OCI-LY1 (cell line): ENCODE results near the gene AIF1L.
"Not testable (repeated sequence)": the region's sequence is repeated elsewhere in the genome, so short reads cannot be mapped to it uniquely, and the experiment has no call there.

Experiments
- H2AFZ ChIP-seq: fragments of 200-600 bp; sonication (generic), shearing (Covaris generic); 2 replicates; pipeline ENCODE4 v1.6.0; 2014; ENCODE audit warnings: antibody characterized with exemption, mild to moderate bottlenecking, low read length
- H3F3A ChIP-seq: fragments of 200-600 bp; sonication (generic), shearing (Covaris generic); 2 replicates; pipeline ENCODE4 v1.6.0; 2014; ENCODE audit warnings: mild to moderate bottlenecking, antibody characterized with exemption, low read length, moderate library complexity; ENCODE audit not compliant: insufficient read depth
- H3K27ac ChIP-seq: fragments of 200-600 bp; sonication (generic); 2 replicates; pipeline ENCODE4 v1.5.1; 2014; ENCODE audit warnings: low read length, mixed run types, mild to moderate bottlenecking, low read depth; ENCODE audit not compliant: poor library complexity, severe bottlenecking
- H3K27me3 ChIP-seq: fragments of 200-600 bp; sonication (generic); 2 replicates; pipeline ENCODE4 v1.6.0; 2014; ENCODE audit warnings: antibody characterized with exemption, mild to moderate bottlenecking, low read length, moderate library complexity; ENCODE audit not compliant: insufficient read depth
- H3K36me3 ChIP-seq: fragments of 200-600 bp; sonication (generic); 2 replicates; pipeline ENCODE4 v1.6.1; 2014; ENCODE audit warnings: mild to moderate bottlenecking, antibody characterized with exemption, low read length, moderate library complexity, mixed read lengths; ENCODE audit not compliant: insufficient read depth
- H3K4me1 ChIP-seq: fragments of 200-600 bp; sonication (generic); 2 replicates; pipeline ENCODE4 v1.5.1; 2014; ENCODE audit warnings: mild to moderate bottlenecking, low read length, moderate library complexity; ENCODE audit not compliant: insufficient read depth, severe bottlenecking
- H3K4me2 ChIP-seq: fragments of 200-600 bp; sonication (generic), shearing (Covaris generic); 2 replicates; pipeline ENCODE4 v1.6.1; 2014; ENCODE audit warnings: low read length
- H3K4me3 ChIP-seq: fragments of 200-600 bp; sonication (generic); 2 replicates; pipeline ENCODE4 v1.5.1; 2014; ENCODE audit warnings: low read length, low read depth, mild to moderate bottlenecking, mixed read lengths; ENCODE audit not compliant: poor library complexity, severe bottlenecking
- H3K79me2 ChIP-seq: fragments of 200-600 bp; shearing (Covaris generic); 2 replicates; pipeline ENCODE4 v1.6.1; 2016; ENCODE audit warnings: mixed run types, low read length, mixed read lengths; ENCODE audit not compliant: insufficient read depth
- H3K9ac ChIP-seq: fragments of 200-600 bp; sonication (generic), shearing (Covaris generic); 2 replicates; pipeline ENCODE4 v1.6.1; 2014; ENCODE audit warnings: mild to moderate bottlenecking, low read length, mixed read lengths
- H3K9me2 ChIP-seq: fragments of 200-600 bp; sonication (generic), shearing (Covaris generic); 2 replicates; pipeline ENCODE4 v1.6.1; 2014; ENCODE audit warnings: low read depth, mild to moderate bottlenecking, low read length, mixed read lengths
- H3K9me3 ChIP-seq: fragments of 200-600 bp; shearing (Covaris generic); 2 replicates; pipeline ENCODE4 v1.6.1; 2014; ENCODE audit warnings: low read length, mixed read lengths
- H4K20me1 ChIP-seq: fragments of 200-600 bp; sonication (generic), shearing (Covaris generic); 2 replicates; pipeline ENCODE4 v1.6.0; 2016; ENCODE audit warnings: mild to moderate bottlenecking, low read length; ENCODE audit not compliant: insufficient read depth
- EZH2 ChIP-seq: fragments of 200-600 bp; sonication (generic), shearing (Covaris generic); IDR thresholded peaks from 2 replicates; pipeline ENCODE4 v1.8.0; 2017; ENCODE audit warnings: borderline replicate concordance, mixed run types, mild to moderate bottlenecking, antibody characterized with exemption, low read length, moderate library complexity, mixed read lengths
- TF ChIP-seq, protein P1 (sequence below): fragments of 200-600 bp; sonication (generic), shearing (Covaris generic); IDR thresholded peaks from 2 replicates; pipeline ENCODE4 v1.5.1; 2017; ENCODE audit warnings: mild to moderate bottlenecking, antibody characterized with exemption, low read length, moderate library complexity, mixed read lengths

Gene AIF1L

DNA sequence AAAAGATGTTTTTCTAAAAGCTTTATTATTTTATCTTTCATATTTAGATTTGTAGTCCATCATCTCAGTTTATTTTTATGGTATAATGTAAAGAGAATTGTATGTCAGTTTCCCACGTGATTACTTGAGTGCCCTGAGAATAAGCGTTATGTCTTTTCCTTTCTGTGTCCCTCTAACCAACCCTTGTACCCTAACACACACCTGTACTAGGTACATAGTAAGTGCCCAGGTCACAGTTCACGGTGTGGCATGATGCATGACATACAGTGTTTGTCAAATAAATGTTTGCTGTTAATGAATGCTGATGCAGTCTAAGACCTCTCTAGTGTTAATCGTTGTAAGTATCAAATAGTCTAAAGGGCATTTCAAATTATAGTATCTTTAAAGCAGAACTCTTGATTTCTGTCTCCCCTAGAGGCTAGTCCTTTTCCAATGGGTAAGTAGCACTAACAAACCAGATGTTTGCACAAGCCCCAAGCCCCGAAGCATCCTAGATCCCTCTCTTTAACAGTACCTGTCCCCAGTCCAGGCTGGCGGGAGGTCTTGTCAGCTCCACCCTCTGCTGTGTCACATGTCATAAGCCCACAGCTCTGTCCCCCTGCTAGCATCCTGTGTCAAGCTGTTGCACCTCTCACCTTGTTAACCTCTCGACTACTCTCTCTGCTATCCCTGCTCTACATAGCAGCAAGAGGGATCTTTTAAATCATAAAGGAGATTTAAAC, 52.8 kb downstream of the AIF1L start:
- no peaks in the 10 kb centered on the region for H3K9me3 ChIP-seq
- H3F3A ChIP-seq, result no peaks in the 10 kb centered on the region
- H4K20me1 ChIP-seq, result no peaks in the 10 kb centered on the region
- no peak overlapping the region for H2AFZ ChIP-seq
- peaks cover 96% of the 10 kb centered on the region for H3K36me3 ChIP-seq
- H3K4me2 ChIP-seq, result no peak overlapping the region
- no peak overlapping the region for H3K9ac ChIP-seq
- no peaks in the 10 kb centered on the region for H3K9me2 ChIP-seq
- no peak overlapping the region for H3K4me3 ChIP-seq
- no peak overlapping the region for H3K27ac ChIP-seq
- no peaks in the 10 kb centered on the region for H3K4me1 ChIP-seq
- TF ChIP-seq EZH2, result no peak
- TF ChIP-seq, protein P1, sequence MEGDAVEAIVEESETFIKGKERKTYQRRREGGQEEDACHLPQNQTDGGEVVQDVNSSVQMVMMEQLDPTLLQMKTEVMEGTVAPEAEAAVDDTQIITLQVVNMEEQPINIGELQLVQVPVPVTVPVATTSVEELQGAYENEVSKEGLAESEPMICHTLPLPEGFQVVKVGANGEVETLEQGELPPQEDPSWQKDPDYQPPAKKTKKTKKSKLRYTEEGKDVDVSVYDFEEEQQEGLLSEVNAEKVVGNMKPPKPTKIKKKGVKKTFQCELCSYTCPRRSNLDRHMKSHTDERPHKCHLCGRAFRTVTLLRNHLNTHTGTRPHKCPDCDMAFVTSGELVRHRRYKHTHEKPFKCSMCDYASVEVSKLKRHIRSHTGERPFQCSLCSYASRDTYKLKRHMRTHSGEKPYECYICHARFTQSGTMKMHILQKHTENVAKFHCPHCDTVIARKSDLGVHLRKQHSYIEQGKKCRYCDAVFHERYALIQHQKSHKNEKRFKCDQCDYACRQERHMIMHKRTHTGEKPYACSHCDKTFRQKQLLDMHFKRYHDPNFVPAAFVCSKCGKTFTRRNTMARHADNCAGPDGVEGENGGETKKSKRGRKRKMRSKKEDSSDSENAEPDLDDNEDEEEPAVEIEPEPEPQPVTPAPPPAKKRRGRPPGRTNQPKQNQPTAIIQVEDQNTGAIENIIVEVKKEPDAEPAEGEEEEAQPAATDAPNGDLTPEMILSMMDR, result no peak
- no peaks in the 10 kb centered on the region for H3K79me2 ChIP-seq
- H3K27me3 ChIP-seq, result no peaks in the 10 kb centered on the region

DNA sequence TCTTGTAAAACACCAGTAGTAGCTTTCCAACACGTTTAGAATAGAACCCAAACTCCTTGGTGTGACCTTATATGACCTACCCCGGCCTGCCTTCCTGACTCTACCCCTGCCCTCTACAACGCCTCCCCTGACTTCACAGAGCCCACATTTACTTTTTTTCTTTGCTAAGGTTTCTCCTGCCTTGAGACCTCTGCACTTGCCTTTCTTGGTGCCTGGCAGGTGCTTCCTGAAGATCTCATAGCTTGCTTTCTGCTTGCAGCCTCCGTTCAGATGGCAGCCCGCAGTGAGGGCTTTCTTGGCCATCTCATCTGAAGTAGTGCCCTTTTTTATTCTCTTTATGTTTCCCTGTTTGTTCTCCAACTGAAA, 53.3 kb downstream of the AIF1L start:
- no peaks in the 10 kb centered on the region for H3K4me1 ChIP-seq
- peaks cover 96% of the 10 kb centered on the region for H3K36me3 ChIP-seq
- H3K9me3 ChIP-seq, result no peaks in the 10 kb centered on the region
- no peak overlapping the region for H2AFZ ChIP-seq
- H3K27ac ChIP-seq, result no peak overlapping the region
- TF ChIP-seq EZH2, result no peak
- TF ChIP-seq, protein P1, result no peak
- H3F3A ChIP-seq, result no peaks in the 10 kb centered on the region
- no peaks in the 10 kb centered on the region for H3K27me3 ChIP-seq
- H3K4me3 ChIP-seq, result no peak overlapping the region
- no peaks in the 10 kb centered on the region for H3K79me2 ChIP-seq
- no peaks in the 10 kb centered on the region for H4K20me1 ChIP-seq
- no peak overlapping the region for H3K9ac ChIP-seq
- no peak overlapping the region for H3K4me2 ChIP-seq
- no peaks in the 10 kb centered on the region for H3K9me2 ChIP-seq

DNA sequence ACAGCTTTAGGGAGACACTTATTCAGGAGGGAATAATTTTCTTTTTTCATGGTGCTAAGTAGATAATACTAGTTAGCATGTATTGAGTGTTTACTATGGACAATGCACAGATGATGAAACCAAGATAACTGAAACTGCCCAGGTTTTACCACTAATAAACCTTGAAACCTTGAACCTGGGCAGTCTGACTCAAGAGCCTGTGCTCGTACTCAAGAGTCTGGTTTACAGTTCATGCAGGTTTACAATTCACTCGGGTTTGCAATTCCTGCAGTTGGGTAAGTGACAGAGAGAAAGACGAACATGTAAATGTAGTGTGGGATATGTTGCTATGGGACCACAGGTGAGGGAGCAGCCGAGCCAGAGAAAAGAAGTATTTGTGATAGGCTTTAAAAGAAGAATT, 57.3 kb downstream of the AIF1L start:
- no peaks in the 10 kb centered on the region for H3K9me3 ChIP-seq
- TF ChIP-seq, protein P1, result no peak
- no peak for TF ChIP-seq EZH2
- no peak overlapping the region for H3K4me2 ChIP-seq
- no peaks in the 10 kb centered on the region for H3K4me1 ChIP-seq
- no peaks in the 10 kb centered on the region for H3K9me2 ChIP-seq
- no peaks in the 10 kb centered on the region for H3K27me3 ChIP-seq
- no peaks in the 10 kb centered on the region for H3F3A ChIP-seq
- H3K36me3 ChIP-seq, result peaks cover 85% of the 10 kb centered on the region
- H4K20me1 ChIP-seq, result no peaks in the 10 kb centered on the region
- H3K4me3 ChIP-seq, result no peak overlapping the region
- H3K27ac ChIP-seq, result no peak overlapping the region
- no peak overlapping the region for H3K9ac ChIP-seq
- no peak overlapping the region for H2AFZ ChIP-seq
- H3K79me2 ChIP-seq, result no peaks in the 10 kb centered on the region

DNA sequence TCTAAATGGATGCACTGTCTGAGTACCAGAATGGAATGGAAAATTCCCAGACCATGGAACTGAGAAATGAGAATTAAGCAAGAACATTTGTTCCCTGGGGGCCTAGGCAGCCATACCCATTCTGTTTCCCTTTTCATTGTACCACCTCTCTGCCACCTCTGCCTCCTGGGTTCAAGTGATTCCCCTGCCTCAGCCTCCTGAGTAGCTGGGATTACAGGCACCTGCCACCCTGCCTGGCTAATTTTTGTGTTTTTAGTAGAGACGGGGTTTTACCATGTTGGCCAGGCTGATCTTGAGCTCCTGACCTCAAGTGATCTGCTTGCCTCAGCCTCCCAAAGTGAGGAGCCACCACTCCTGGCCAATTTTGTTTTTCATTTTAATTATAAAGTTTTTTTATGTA, 62.3 kb downstream of the AIF1L start:
- H3K4me2 ChIP-seq, H3K4me3 ChIP-seq, H2AFZ ChIP-seq, H4K20me1 ChIP-seq, H3K27ac ChIP-seq, H3K27me3 ChIP-seq, H3F3A ChIP-seq, H3K9me3 ChIP-seq, H3K9ac ChIP-seq, H3K9me2 ChIP-seq, H3K79me2 ChIP-seq, H3K4me1 ChIP-seq: not testable (repeated sequence)
- H3K36me3 ChIP-seq, result peaks cover 77% of the 10 kb centered on the region
